GM12873 (cell line): ENCODE measurements around the gene TNFRSF25.

Experiments used
- CTCF ChIP-seq: IDR thresholded peaks from 2 replicates; pipeline ENCODE4 v1.5.1; 2012; ENCODE audit warnings: low read depth, mild to moderate bottlenecking, moderate library complexity, low read length, control low read depth; ENCODE audit not compliant: insufficient read depth; ENCODE audit errors: missing control alignments

The TNFRSF25 gene

GRCh38 chr1:6510493-6510892 is 44.5 kb upstream of the TNFRSF25 start:
- no peak for TF ChIP-seq CTCF

- TF ChIP-seq CTCF: no peak
These were observed 43.9 kb upstream of the TNFRSF25 start for GRCh38 chr1:6509919-6510291.

GRCh38 chr1:6509220-6509918 is 43.4 kb upstream of the TNFRSF25 start:
- no peak for TF ChIP-seq CTCF

GRCh38 chr1:6508816-6509189 is 42.8 kb upstream of the TNFRSF25 start:
- TF ChIP-seq CTCF: no peak

GRCh38 chr1:6508154-6508815 is 42.3 kb upstream of the TNFRSF25 start:
- no peak for TF ChIP-seq CTCF

GRCh38 chr1:6507461-6507911 is 41.5 kb upstream of the TNFRSF25 start:
- TF ChIP-seq CTCF: no peak

GRCh38 chr1:6507037-6507428 is 41.1 kb upstream of the TNFRSF25 start:
- TF ChIP-seq CTCF: no peak
